Astrocyte (in vitro differentiated cells and primary cell): ENCODE data around the gene CCDC34. TPM values are rescaled to one million over a fixed set of nuclear protein-coding genes. Genes with fewer than 3 reads are reported as not detected.

ENCODE experiments used
- DNase-seq: peaks from one replicate; pipeline ENCODE4 v3.0.0-alpha.2; 2010; ENCODE audit warnings: low read depth
- FAIRE-seq: peaks from 2 replicates; lab custom pipeline; 2011; peaks lifted over from hg19 to GRCh38; lab: Jason Lieb, UNC
- H2AFZ ChIP-seq: 2 replicates; pipeline ENCODE4 v1.6.0; 2012; ENCODE audit warnings: low read depth, low read length, inconsistent platforms
- H3K27ac ChIP-seq: 2 replicates; pipeline ENCODE4 v1.5.1; 2011; ENCODE audit warnings: low read depth, low read length, inconsistent platforms
- H3K27me3 ChIP-seq: 2 replicates; pipeline ENCODE4 v1.6.0; 2011; ENCODE audit warnings: low read length, inconsistent platforms; ENCODE audit not compliant: insufficient read depth
- H3K36me3 ChIP-seq: 2 replicates; pipeline ENCODE4 v1.5.1; 2011; ENCODE audit warnings: low read length, inconsistent platforms; ENCODE audit not compliant: insufficient read depth
- H3K4me1 ChIP-seq: 2 replicates; pipeline ENCODE4 v1.5.1; 2011; ENCODE audit warnings: low read length, inconsistent platforms; ENCODE audit not compliant: insufficient read depth
- H3K4me2 ChIP-seq: 2 replicates; pipeline ENCODE4 v1.6.0; 2012; ENCODE audit warnings: low read length, inconsistent platforms
- H3K4me3 ChIP-seq: 2 replicates; pipeline ENCODE4 v1.5.1; 2011; ENCODE audit warnings: low read depth, mild to moderate bottlenecking, low read length, inconsistent platforms; ENCODE audit not compliant: insufficient read depth
- H3K79me2 ChIP-seq: 2 replicates; pipeline ENCODE4 v1.6.0; 2012; ENCODE audit warnings: mild to moderate bottlenecking, low read length, inconsistent platforms; ENCODE audit not compliant: insufficient read depth
- H3K9ac ChIP-seq: 2 replicates; pipeline ENCODE4 v1.6.0; 2012; ENCODE audit warnings: mild to moderate bottlenecking, low read length, inconsistent platforms
- H3K9me3 ChIP-seq: 2 replicates; pipeline ENCODE4 v1.5.1; 2012; ENCODE audit warnings: low read depth, mild to moderate bottlenecking, low read length, inconsistent platforms; ENCODE audit not compliant: insufficient read depth
- H4K20me1 ChIP-seq: 2 replicates; pipeline ENCODE4 v1.6.0; 2012; ENCODE audit warnings: low read length, inconsistent platforms; ENCODE audit not compliant: insufficient read depth
- H3K27ac Mint-ChIP-seq: one replicate; pipeline ENCODE4 v1.8.0; 2021; ENCODE audit warnings: mild to moderate bottlenecking, mixed read lengths; ENCODE audit not compliant: unreplicated experiment
- H3K27me3 Mint-ChIP-seq: one replicate; pipeline ENCODE4 v1.8.0; 2021; ENCODE audit warnings: low read depth, mixed read lengths; ENCODE audit not compliant: unreplicated experiment
- H3K36me3 Mint-ChIP-seq: one replicate; pipeline ENCODE4 v1.8.0; 2021; ENCODE audit warnings: low read depth, mixed read lengths; ENCODE audit not compliant: unreplicated experiment
- H3K4me1 Mint-ChIP-seq: one replicate; pipeline ENCODE4 v1.8.0; 2021; ENCODE audit warnings: low read depth, mixed read lengths; ENCODE audit not compliant: unreplicated experiment
- H3K4me3 Mint-ChIP-seq: one replicate; pipeline ENCODE4 v1.8.0; 2021; ENCODE audit warnings: mild to moderate bottlenecking, moderate library complexity, mixed read lengths; ENCODE audit not compliant: unreplicated experiment
- H3K9me3 Mint-ChIP-seq: one replicate; pipeline ENCODE4 v1.8.0; 2021; ENCODE audit warnings: mild to moderate bottlenecking, mixed read lengths; ENCODE audit not compliant: unreplicated experiment
- CTCF ChIP-seq: IDR thresholded peaks from 2 replicates; pipeline ENCODE4 v1.5.1; 2011; ENCODE audit warnings: low read depth, mild to moderate bottlenecking, inconsistent platforms, low read length, moderate library complexity; ENCODE audit not compliant: insufficient read depth
- EZH2 ChIP-seq: IDR thresholded peaks from 2 replicates; pipeline ENCODE4 v1.6.1; 2012; ENCODE audit warnings: mild to moderate bottlenecking, low read length, inconsistent platforms; ENCODE audit not compliant: insufficient read depth
- total RNA-seq: library from RNA; stranded (reverse); gene quantifications from 2 replicates; pipeline ENCODE4 v1.2.1, GENCODE V29; 2021

The CCDC34 gene
- total RNA-seq, 1 donor from 2014 or later, result 12.8 TPM

GRCh38 chr11:27403195-27403594 lies 40.2 kb upstream of the CCDC34 start:
- Histone ChIP-seq H3K36me3 (peaks cover 2% of the 10 kb centered on the region), H3K79me2 (peaks cover 15% of the 10 kb centered on the region), H2AFZ (no peak overlapping the region), H3K9me3 (no peaks in the 10 kb centered on the region), H3K27ac (no peak overlapping the region), H3K9ac (no peak overlapping the region), H3K27me3 (no peaks in the 10 kb centered on the region), H3K4me1 (no peaks in the 10 kb centered on the region), H3K4me2 (no peak overlapping the region), H4K20me1 (peaks cover 30% of the 10 kb centered on the region), H3K4me3 (no peak overlapping the region)
- Mint-ChIP-seq H3K4me3 (no peak overlapping the region), H3K27me3 (no peaks in the 10 kb centered on the region), H3K27ac (no peak overlapping the region), H3K9me3 (no peaks in the 10 kb centered on the region), H3K36me3 (no peaks in the 10 kb centered on the region), H3K4me1 (peaks cover 10% of the 10 kb centered on the region)
- FAIRE-seq (no peak), DNase-seq (no peak)
- no peak for TF ChIP-seq EZH2

DNA sequence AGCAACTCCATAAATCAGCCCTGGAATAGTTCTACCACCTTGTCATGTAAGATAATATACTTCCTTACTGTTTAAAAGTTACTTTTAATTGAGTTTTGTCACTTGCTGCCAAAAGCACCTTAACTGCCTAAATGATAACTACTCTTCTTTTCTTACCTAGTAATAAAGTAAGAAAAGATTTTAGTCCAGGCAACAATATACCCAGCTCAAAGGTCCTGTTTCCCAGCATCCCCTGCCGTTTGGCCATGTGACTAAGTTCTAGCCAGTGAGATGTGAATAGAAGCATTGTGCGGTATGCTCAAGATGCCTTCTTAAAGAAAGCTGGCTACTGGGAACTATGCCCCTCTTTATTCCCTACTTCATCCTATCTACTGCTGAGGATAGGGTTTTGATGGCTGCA lies 39.4 kb upstream of the CCDC34 start:
- no peak overlapping the region for H3K9ac ChIP-seq
- TF ChIP-seq EZH2 (no peak), CTCF (no peak)
- no peak overlapping the region for H3K27ac ChIP-seq
- H2AFZ ChIP-seq, result no peak overlapping the region
- H4K20me1 ChIP-seq, result peaks cover 30% of the 10 kb centered on the region
- H3K4me1 ChIP-seq, result no peaks in the 10 kb centered on the region
- H3K36me3 Mint-ChIP-seq, result peaks cover under 1% of the 10 kb centered on the region
- H3K9me3 ChIP-seq, result no peaks in the 10 kb centered on the region
- H3K4me3 ChIP-seq, result no peak overlapping the region
- H3K4me1 Mint-ChIP-seq, result peaks cover 16% of the 10 kb centered on the region
- H3K4me2 ChIP-seq, result no peak overlapping the region
- no peaks in the 10 kb centered on the region for H3K27me3 Mint-ChIP-seq
- no peak for FAIRE-seq
- H3K4me3 Mint-ChIP-seq, result no peak overlapping the region
- peaks cover 20% of the 10 kb centered on the region for H3K79me2 ChIP-seq
- DNase-seq, result no peak
- H3K9me3 Mint-ChIP-seq, result no peaks in the 10 kb centered on the region
- no peaks in the 10 kb centered on the region for H3K27me3 ChIP-seq
- H3K36me3 ChIP-seq, result peaks cover 2% of the 10 kb centered on the region
- H3K27ac Mint-ChIP-seq, result no peak overlapping the region

DNA sequence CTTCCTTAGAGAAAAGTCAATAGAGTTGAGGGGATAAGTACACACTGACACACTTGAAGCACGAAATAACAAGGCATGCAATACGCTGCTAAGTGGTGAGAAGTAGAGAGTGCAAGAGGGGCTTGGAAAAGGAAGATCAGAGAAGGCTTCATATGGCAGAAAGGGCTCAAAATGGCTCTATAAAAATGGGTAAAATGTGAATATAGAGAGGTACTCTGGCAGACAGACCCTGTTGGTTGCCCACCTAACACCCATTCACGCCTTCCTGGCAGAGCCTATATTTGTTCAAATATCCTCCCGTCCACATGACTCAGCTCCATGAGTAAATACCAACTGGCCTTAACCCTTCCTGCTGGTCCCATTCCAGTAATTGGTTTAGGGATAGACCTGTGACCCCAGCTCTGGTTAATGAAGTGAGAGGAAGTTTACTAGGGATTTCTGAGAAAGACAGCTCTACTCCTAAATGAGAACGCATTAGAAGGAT lies 38.9 kb upstream of the CCDC34 start:
- Histone ChIP-seq H3K4me3 (no peak overlapping the region), H3K36me3 (peaks cover 2% of the 10 kb centered on the region), H3K9ac (no peak overlapping the region), H3K27me3 (no peaks in the 10 kb centered on the region), H3K79me2 (peaks cover 25% of the 10 kb centered on the region), H4K20me1 (peaks cover 33% of the 10 kb centered on the region), H3K9me3 (no peaks in the 10 kb centered on the region), H3K27ac (no peak overlapping the region), H3K4me1 (no peaks in the 10 kb centered on the region), H2AFZ (no peak overlapping the region), H3K4me2 (no peak overlapping the region)
- Mint-ChIP-seq H3K4me1 (peaks cover 21% of the 10 kb centered on the region), H3K4me3 (no peak overlapping the region), H3K36me3 (peaks cover 2% of the 10 kb centered on the region), H3K9me3 (no peaks in the 10 kb centered on the region), H3K27me3 (no peaks in the 10 kb centered on the region), H3K27ac (no peak overlapping the region)
- no peak for FAIRE-seq
- no peak for TF ChIP-seq EZH2
- no peak for TF ChIP-seq CTCF
- no peak for DNase-seq
